ENCODE results near the gene ATP1A4. TPM values are rescaled to one million over a fixed set of nuclear protein-coding genes. Genes with fewer than 3 reads are reported as not detected.

The ATP1A4 gene
- total and polyA plus RNA-seq, 2 donors from 2014 or later: 0.19 TPM; not detected in 1

GRCh38 chr1:160113407-160113806, 38.0 kb upstream of the ATP1A4 start:
- Histone ChIP-seq H3K9me3 (ENCODE audit: control insufficient read depth in 2 of 3, insufficient read depth in 1 of 3, low read length in 3 of 3) (no peaks in the 10 kb centered on the region), H3K36me3 (ENCODE audit: control insufficient read depth in 2 of 3, insufficient read depth in 3 of 3, low read length in 3 of 3) (no peaks in the 10 kb centered on the region), H3K9ac (ENCODE audit: low read length in 3 of 3) (no peak overlapping the region), H3K4me1 (ENCODE audit: control insufficient read depth in 2 of 3, insufficient read depth in 2 of 3, low read depth in 1 of 3, low read length in 3 of 3) (no peaks in the 10 kb centered on the region), H3K4me3 (ENCODE audit: low read length in 3 of 3) (no peak overlapping the region), H3K27ac (ENCODE audit: low read depth in 2 of 2, low read length in 2 of 2) (no peak overlapping the region), H3K27me3 (ENCODE audit: control insufficient read depth, insufficient read depth, low read length) (no peaks in the 10 kb centered on the region)
- FAIRE-seq (no peak), DNase-seq (no peak)
- TF ChIP-seq CTCF (IDR thresholded peaks at IDR 0.05; ENCODE audit: borderline replicate concordance, extremely low read depth, insufficient read depth): no peak
- intact Hi-C loops (cut with DNase I): no loop called here

GRCh38 chr1:160114085-160114484, 37.3 kb upstream of the ATP1A4 start:
- TF ChIP-seq CTCF (IDR thresholded peaks at IDR 0.05; ENCODE audit: borderline replicate concordance, extremely low read depth, insufficient read depth): no peak
- no peak for DNase-seq
- no peak for FAIRE-seq
- no peaks in the 10 kb centered on the region for H3K9me3 ChIP-seq (ENCODE audit: control insufficient read depth in 2 of 3, insufficient read depth in 1 of 3, low read length in 3 of 3)
- H3K9ac ChIP-seq (ENCODE audit: low read length in 3 of 3): no peak overlapping the region
- H3K27me3 ChIP-seq (ENCODE audit: control insufficient read depth, insufficient read depth, low read length): no peaks in the 10 kb centered on the region
- H3K27ac ChIP-seq (ENCODE audit: low read depth in 2 of 2, low read length in 2 of 2): no peak overlapping the region
- no peak overlapping the region for H3K4me3 ChIP-seq (ENCODE audit: low read length in 3 of 3)
- intact Hi-C loops (cut with DNase I): no loop called here
- H3K36me3 ChIP-seq (ENCODE audit: control insufficient read depth in 2 of 3, insufficient read depth in 3 of 3, low read length in 3 of 3): no peaks in the 10 kb centered on the region
- no peaks in the 10 kb centered on the region for H3K4me1 ChIP-seq (ENCODE audit: control insufficient read depth in 2 of 3, insufficient read depth in 2 of 3, low read depth in 1 of 3, low read length in 3 of 3)

GRCh38 chr1:160115545-160116282, 35.7 kb upstream of the ATP1A4 start, which contains the start of gene ATP1A2:
Gene ATP1A2, plus strand, starts transcription at chr1:160115759. Its CDS starts 103 bp downstream, at chr1:160115862.
- Histone ChIP-seq H3K27me3 (ENCODE audit: control insufficient read depth, insufficient read depth, low read length) (no peaks in the 10 kb centered on the region), H3K4me3 (ENCODE audit: low read length in 3 of 3) (peak within 1 kb of the TSS in 1 of 3 donors; percentile 29), H3K9me3 (ENCODE audit: control insufficient read depth in 2 of 3, insufficient read depth in 1 of 3, low read length in 3 of 3) (no peaks in the 10 kb centered on the region), H3K36me3 (ENCODE audit: control insufficient read depth in 2 of 3, insufficient read depth in 3 of 3, low read length in 3 of 3) (no peaks in the 10 kb centered on the region), H3K27ac (ENCODE audit: low read depth in 2 of 2, low read length in 2 of 2) (peak within 1 kb of the TSS in 1 of 2 donors; percentile 51), H3K9ac (ENCODE audit: low read length in 3 of 3) (no peak within 1 kb of the TSS), H3K4me1 (ENCODE audit: control insufficient read depth in 2 of 3, insufficient read depth in 2 of 3, low read depth in 1 of 3, low read length in 3 of 3) (no peaks in the 10 kb centered on the region)
- FAIRE-seq (no peak), DNase-seq (peak in 4 of 5 donors; percentile 60 to 78 (median 70))
- intact Hi-C loops (cut with DNase I): no loop called here
- no peak for TF ChIP-seq CTCF (IDR thresholded peaks at IDR 0.05; ENCODE audit: borderline replicate concordance, extremely low read depth, insufficient read depth)
